GM19463 (cell line): ENCODE results near the gene GLI3.
A peak's percentile ranks its signal among the peaks of the same experiment; 100 is the strongest.

Source experiments
- ATAC-seq: cut with Tn5 transposase; IDR thresholded peaks from one replicate; pipeline ENCODE4 v1.9.1; 2021; ENCODE audit warnings: mild to moderate bottlenecking, moderate library complexity; ENCODE audit not compliant: unreplicated experiment

The GLI3 gene

GRCh38 chr7:42236266-42236975 is 588 bp downstream of the GLI3 start:
- ATAC-seq: peak; percentile 24

- no peak for ATAC-seq
These were observed 1.3 kb downstream of the GLI3 start for GRCh38 chr7:42235741-42236161.

- ATAC-seq: no peak
These were observed 2.3 kb downstream of the GLI3 start for GRCh38 chr7:42234736-42235135.

- no peak for ATAC-seq
These were observed 3.2 kb downstream of the GLI3 start for GRCh38 chr7:42233695-42234331.

GRCh38 chr7:42233171-42233570 is 3.8 kb downstream of the GLI3 start:
- no peak for ATAC-seq

GRCh38 chr7:42232275-42232674 is 4.7 kb downstream of the GLI3 start:
- no peak for ATAC-seq

GRCh38 chr7:42231043-42231787 is 5.8 kb downstream of the GLI3 start:
- no peak for ATAC-seq

GRCh38 chr7:42227936-42228591 is 8.9 kb downstream of the GLI3 start:
- peak; percentile 32 for ATAC-seq

GRCh38 chr7:42227541-42227935 is 9.5 kb downstream of the GLI3 start:
- peak; percentile 74 for ATAC-seq

- ATAC-seq: no peak
These were observed 10.0 kb downstream of the GLI3 start for GRCh38 chr7:42227021-42227420.

- ATAC-seq: no peak
These were observed 10.6 kb downstream of the GLI3 start for GRCh38 chr7:42226354-42226941.

GRCh38 chr7:42224391-42225003 is 12.5 kb downstream of the GLI3 start:
- no peak for ATAC-seq

- ATAC-seq: no peak
These were observed 14.1 kb downstream of the GLI3 start for GRCh38 chr7:42222891-42223290.

- no peak for ATAC-seq
These were observed 14.9 kb downstream of the GLI3 start for GRCh38 chr7:42222125-42222524.

- no peak for ATAC-seq
These were observed 15.7 kb downstream of the GLI3 start for GRCh38 chr7:42221304-42221703.

GRCh38 chr7:42219447-42219846 is 17.6 kb downstream of the GLI3 start:
- ATAC-seq: no peak

- no peak for ATAC-seq
These were observed 18.8 kb downstream of the GLI3 start for GRCh38 chr7:42218248-42218647.

GRCh38 chr7:42217548-42217947 is 19.5 kb downstream of the GLI3 start:
- no peak for ATAC-seq

- ATAC-seq: no peak
These were observed 20.0 kb downstream of the GLI3 start for GRCh38 chr7:42217053-42217452.

GRCh38 chr7:42214060-42214679 is 22.8 kb downstream of the GLI3 start:
- ATAC-seq: no peak
